DOHH2 (cell line): ENCODE measurements around the gene CPT1A.

Source experiments
- H3F3A ChIP-seq: fragments of 200-600 bp; sonication (generic), shearing (Covaris generic); 2 replicates; pipeline ENCODE4 v1.6.0; 2016; ENCODE audit warnings: antibody characterized with exemption, mild to moderate bottlenecking; ENCODE audit not compliant: control insufficient read depth, insufficient read depth
- H3K27ac ChIP-seq: fragments of 200-600 bp; sonication (generic); 2 replicates; pipeline ENCODE4 v1.5.1; 2014; ENCODE audit warnings: low read depth, mild to moderate bottlenecking, low read length, moderate library complexity
- H3K27me3 ChIP-seq: fragments of 200-600 bp; sonication (generic); 2 replicates; pipeline ENCODE4 v1.6.1; 2014; ENCODE audit warnings: mild to moderate bottlenecking, low read length, mixed read lengths; ENCODE audit not compliant: control insufficient read depth
- H3K36me3 ChIP-seq: fragments of 200-600 bp; sonication (generic); 2 replicates; pipeline ENCODE4 v1.6.1; 2014; ENCODE audit warnings: mild to moderate bottlenecking, low read length, moderate library complexity, mixed read lengths; ENCODE audit not compliant: control insufficient read depth
- H3K4me1 ChIP-seq: fragments of 200-600 bp; sonication (generic); 2 replicates; pipeline ENCODE4 v1.6.1; 2014; ENCODE audit warnings: mild to moderate bottlenecking, low read length, mixed read lengths; ENCODE audit not compliant: control insufficient read depth
- H3K4me2 ChIP-seq: fragments of 200-600 bp; sonication (generic); 2 replicates; pipeline ENCODE4 v1.6.0; 2014; ENCODE audit warnings: mild to moderate bottlenecking, low read length, moderate library complexity
- H3K4me3 ChIP-seq: fragments of 200-600 bp; sonication (generic); 2 replicates; pipeline ENCODE4 v1.5.1; 2014; ENCODE audit warnings: mild to moderate bottlenecking, low read length, mixed read lengths
- H3K79me2 ChIP-seq: fragments of 200-600 bp; sonication (generic); 2 replicates; pipeline ENCODE4 v1.6.1; 2014; ENCODE audit warnings: mild to moderate bottlenecking, low read length, mixed read lengths; ENCODE audit not compliant: control insufficient read depth
- H3K9me2 ChIP-seq: fragments of 200-600 bp; sonication (generic); replicated peaks from 2 replicates; pipeline ENCODE4 v1.6.1; 2014; ENCODE audit warnings: mild to moderate bottlenecking, low read length, mixed read lengths; ENCODE audit not compliant: control insufficient read depth
- H3K9me3 ChIP-seq: fragments of 200-600 bp; sonication (generic); 2 replicates; pipeline ENCODE4 v1.6.1; 2014; ENCODE audit warnings: antibody characterized with exemption, low read length, mixed read lengths; ENCODE audit not compliant: control insufficient read depth, insufficient read depth
- H4K20me1 ChIP-seq: fragments of 200-600 bp; sonication (generic); 2 replicates; pipeline ENCODE4 v1.6.0; 2014; ENCODE audit warnings: low read depth, mild to moderate bottlenecking, antibody characterized with exemption, low read length, moderate library complexity; ENCODE audit not compliant: control insufficient read depth, insufficient read depth
- CTCF ChIP-seq: fragments of 200-600 bp; sonication (generic); IDR thresholded peaks from one replicate; pipeline ENCODE4 v1.5.1; 2014; ENCODE audit warnings: antibody characterized with exemption, mild to moderate bottlenecking, low read depth, low read length; ENCODE audit not compliant: poor library complexity, severe bottlenecking
- EZH2phosphoT487 ChIP-seq: fragments of 200-600 bp; sonication (generic); IDR thresholded peaks from 2 replicates; pipeline ENCODE4 v1.6.1; 2017; ENCODE audit warnings: borderline replicate concordance, mild to moderate bottlenecking, antibody characterized with exemption, low read length, moderate library complexity, mixed read lengths

CPT1A gene

DNA sequence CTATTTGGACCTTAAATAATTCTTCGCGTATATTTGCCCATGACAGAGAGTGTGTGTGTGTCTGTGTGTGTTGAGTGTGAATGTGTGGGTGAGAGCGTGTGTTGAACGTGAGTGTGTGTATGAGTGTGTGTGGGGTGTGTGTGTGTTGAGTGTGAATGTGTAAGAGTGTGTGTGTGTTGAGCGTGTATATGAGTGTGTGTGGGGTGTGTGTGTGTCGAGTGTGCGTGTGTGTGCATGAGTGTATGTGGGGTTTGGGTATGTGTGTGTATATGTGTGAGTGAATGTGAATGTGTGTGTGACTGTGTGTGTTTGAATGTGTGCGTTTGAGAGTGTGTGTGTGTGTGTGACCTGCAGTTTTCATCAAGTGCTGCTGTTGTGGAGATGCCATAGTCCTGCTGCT, 130.6 kb downstream of the CPT1A start:
- Histone ChIP-seq H3K4me2 (no peak overlapping the region), H3K9me2 (no peaks in the 10 kb centered on the region), H3K9me3 (no peaks in the 10 kb centered on the region), H4K20me1 (no peaks in the 10 kb centered on the region), H3K27me3 (peaks cover 3% of the 10 kb centered on the region; the same call in 1 of the 2 replicates), H3K27ac (no peak overlapping the region), H3K4me3 (no peak overlapping the region), H3K79me2 (no peaks in the 10 kb centered on the region), H3F3A (no peaks in the 10 kb centered on the region), H3K4me1 (no peaks in the 10 kb centered on the region), H3K36me3 (no peaks in the 10 kb centered on the region)
- TF ChIP-seq CTCF (no peak), EZH2phosphoT487 (no peak)

DNA sequence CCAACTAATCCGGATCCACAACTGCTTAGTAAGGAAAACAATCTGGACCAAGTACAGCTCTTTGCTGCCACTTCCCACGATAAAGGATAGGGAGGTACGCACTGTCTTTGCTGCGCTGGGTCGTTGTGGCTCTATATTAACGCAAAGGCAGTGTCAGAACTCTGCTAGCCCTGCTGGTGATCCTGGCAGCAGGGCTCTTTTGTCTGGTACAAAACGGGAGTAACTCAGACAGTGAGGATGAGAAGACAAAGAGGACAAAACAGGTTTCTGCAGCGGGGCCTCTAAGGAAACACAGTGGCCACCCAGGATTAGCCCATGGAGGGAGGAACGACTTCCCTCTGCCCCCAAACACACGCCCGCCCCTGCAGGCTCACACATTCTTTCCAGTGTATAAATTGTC, 131.3 kb downstream of the CPT1A start:
- H3K4me1 ChIP-seq = no peaks in the 10 kb centered on the region
- H3K9me2 ChIP-seq = no peaks in the 10 kb centered on the region
- TF ChIP-seq CTCF (no peak), EZH2phosphoT487 (no peak)

GRCh38 chr11:68709062-68709461, 132.7 kb downstream of the CPT1A start:
- H3K4me1 ChIP-seq = no peaks in the 10 kb centered on the region
- H3K9me2 ChIP-seq = no peaks in the 10 kb centered on the region
- H3F3A ChIP-seq = no peaks in the 10 kb centered on the region
- H3K4me2 ChIP-seq = no peak overlapping the region
- no peaks in the 10 kb centered on the region for H3K79me2 ChIP-seq
- peaks cover 3% of the 10 kb centered on the region; the same call in 1 of the 2 replicates for H3K27me3 ChIP-seq
- no peak for TF ChIP-seq EZH2phosphoT487
- TF ChIP-seq CTCF = no peak
- H3K27ac ChIP-seq = no peak overlapping the region
- no peaks in the 10 kb centered on the region for H4K20me1 ChIP-seq
- H3K36me3 ChIP-seq = no peaks in the 10 kb centered on the region
- no peak overlapping the region for H3K4me3 ChIP-seq
- H3K9me3 ChIP-seq = no peaks in the 10 kb centered on the region

More for the DNA sequence above, 131.3 kb downstream of the CPT1A start:
- H3F3A ChIP-seq = no peaks in the 10 kb centered on the region
- H3K27me3 ChIP-seq = peaks cover 3% of the 10 kb centered on the region; the same call in 1 of the 2 replicates
- no peaks in the 10 kb centered on the region for H3K79me2 ChIP-seq
- H3K9me3 ChIP-seq = no peaks in the 10 kb centered on the region
- no peak overlapping the region for H3K4me3 ChIP-seq
- H3K4me2 ChIP-seq = no peak overlapping the region
- H3K27ac ChIP-seq = no peak overlapping the region
- no peaks in the 10 kb centered on the region for H3K36me3 ChIP-seq
- no peaks in the 10 kb centered on the region for H4K20me1 ChIP-seq
